ENCODE results near the gene P2RX7.
A peak's percentile ranks its signal among the peaks of the same experiment; 100 is the strongest.

Gene P2RX7

GRCh38 chr12:121188227-121188626 is 55.6 kb downstream of the P2RX7 start:
- H3K4me3 ChIP-seq (ENCODE audit: low read depth, low read length): no peak overlapping the region
- TF ChIP-seq CTCF (IDR thresholded peaks at IDR 0.05; ENCODE audit: low read depth, low read length, missing control alignments): no peak
- in situ Hi-C loops (cut with HindIII; ENCODE audit: low sequenced_read_pairs): no loop called here
- DNase-seq (ENCODE audit: low read depth): no peak

- TF ChIP-seq CTCF (IDR thresholded peaks at IDR 0.05; ENCODE audit: low read depth, low read length, missing control alignments): no peak
- in situ Hi-C loops (cut with HindIII; ENCODE audit: low sequenced_read_pairs): no loop called here
- H3K4me3 ChIP-seq (ENCODE audit: low read depth, low read length): no peak overlapping the region
- DNase-seq (ENCODE audit: low read depth): no peak
Measured at GRCh38 chr12:121189131-121189530, 56.5 kb downstream of the P2RX7 start.

DNA sequence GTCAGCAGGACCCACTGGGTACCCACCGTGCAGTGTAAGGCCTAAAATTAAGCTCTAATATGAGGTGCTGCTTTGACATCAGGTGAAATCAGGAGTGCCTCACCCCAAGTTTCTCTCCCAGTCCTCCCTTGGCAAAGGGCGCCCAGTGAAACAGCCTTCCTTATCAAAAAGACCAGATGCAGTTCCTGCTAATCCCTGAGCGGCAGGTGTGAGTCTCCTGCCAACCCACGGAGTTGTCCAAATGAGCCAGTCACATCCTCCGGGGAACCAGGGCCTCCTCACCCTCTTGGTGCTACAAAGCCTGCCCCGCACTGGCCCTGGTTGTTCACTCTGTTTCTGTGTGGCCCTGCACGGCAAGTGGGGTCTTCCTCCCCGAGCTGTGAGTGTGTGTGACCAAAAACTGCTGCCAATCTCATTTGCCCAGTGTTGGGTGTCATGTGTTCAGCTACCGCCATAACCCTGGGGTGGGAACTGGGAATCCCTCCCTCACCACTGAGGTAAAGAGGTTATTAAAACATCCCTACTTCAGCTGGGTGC is 57.0 kb downstream of the P2RX7 start:
- TF ChIP-seq CTCF (IDR thresholded peaks at IDR 0.05; ENCODE audit: low read depth, low read length, missing control alignments): no peak
- DNase-seq (ENCODE audit: low read depth): no peak
- in situ Hi-C loops (cut with HindIII; ENCODE audit: low sequenced_read_pairs): no loop called here
- H3K4me3 ChIP-seq (ENCODE audit: low read depth, low read length): no peak overlapping the region

DNA sequence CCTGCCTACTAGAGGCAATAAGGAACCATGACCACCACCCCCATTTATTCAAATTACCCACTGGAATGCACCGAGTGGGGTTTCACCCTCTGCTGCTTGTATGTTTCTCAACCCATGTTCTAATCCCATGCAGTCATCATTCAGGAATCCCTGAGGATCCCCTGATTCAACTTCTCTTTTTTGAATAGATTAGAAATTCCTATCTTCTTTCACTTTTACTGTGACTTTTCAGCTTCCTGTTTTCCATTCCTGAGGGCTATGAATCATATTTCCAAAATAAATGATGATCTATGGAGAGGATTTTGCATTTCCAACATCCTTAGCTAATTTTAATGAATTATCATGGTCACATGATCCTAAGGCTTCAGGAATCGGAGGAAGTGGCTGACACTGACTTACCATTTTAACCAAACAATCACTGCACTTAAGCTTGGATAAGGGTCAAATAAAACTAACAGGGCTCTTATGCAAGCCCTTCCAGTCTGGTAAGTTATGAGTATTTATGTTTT is 57.9 kb downstream of the P2RX7 start:
- no peak overlapping the region for H3K4me3 ChIP-seq (ENCODE audit: low read depth, low read length)
- in situ Hi-C loops (cut with HindIII; ENCODE audit: low sequenced_read_pairs): no loop called here

DNA sequence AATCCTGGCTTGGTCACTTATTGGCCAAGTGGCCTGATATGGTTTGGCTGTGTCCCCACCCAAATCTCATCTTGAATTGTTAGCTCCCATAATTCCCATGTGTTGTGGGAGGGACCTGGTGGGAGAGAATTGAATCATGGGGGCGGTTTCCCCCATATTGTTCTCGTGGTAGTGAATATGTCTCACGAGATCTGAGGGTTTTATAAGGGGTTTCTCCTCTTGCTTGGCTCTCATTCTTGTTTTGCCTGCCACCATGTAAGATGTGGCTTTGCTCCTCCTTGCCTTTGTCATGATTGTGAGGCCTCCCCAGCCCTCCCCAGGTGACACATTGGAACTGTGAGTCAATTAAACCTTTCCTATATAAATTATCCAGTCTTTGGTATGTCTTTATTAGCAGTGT is 58.5 kb downstream of the P2RX7 start:
- TF ChIP-seq CTCF (IDR thresholded peaks at IDR 0.05; ENCODE audit: low read depth, low read length, missing control alignments): no peak
- no peak for DNase-seq (ENCODE audit: low read depth)
- in situ Hi-C loops (cut with HindIII; ENCODE audit: low sequenced_read_pairs): no loop called here
- no peak overlapping the region for H3K4me3 ChIP-seq (ENCODE audit: low read depth, low read length)

More for the DNA sequence above, 57.9 kb downstream of the P2RX7 start:
- TF ChIP-seq CTCF (IDR thresholded peaks at IDR 0.05; ENCODE audit: low read depth, low read length, missing control alignments): no peak
- peak; percentile 88 for DNase-seq (ENCODE audit: low read depth)

DNA sequence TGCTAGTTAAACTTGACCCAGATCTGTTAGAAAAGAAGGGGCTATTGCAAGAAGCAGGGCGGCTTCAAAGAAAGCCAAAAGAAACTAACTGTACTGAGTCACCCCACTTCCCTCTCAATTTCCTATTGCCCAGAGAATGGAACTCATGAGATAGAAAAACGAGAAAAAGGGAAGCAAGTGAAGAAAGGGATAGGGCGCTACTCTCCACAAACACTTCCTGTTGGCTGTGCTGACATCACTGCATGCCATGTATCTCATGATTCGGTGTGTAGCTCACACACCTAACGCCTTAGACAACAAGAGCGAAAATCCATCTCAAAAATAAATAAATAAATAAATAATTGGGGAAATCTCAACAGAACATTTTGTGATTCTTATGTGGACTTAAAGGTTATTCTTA is 64.2 kb downstream of the P2RX7 start:
- in situ Hi-C loops (cut with HindIII; ENCODE audit: low sequenced_read_pairs): loop anchor here (5.0 kb wide), 1 partner anchor 40 kb away; no protein-coding TSS in a partner anchor
- H3K4me3 ChIP-seq (ENCODE audit: low read depth, low read length): no peak overlapping the region
- TF ChIP-seq CTCF (IDR thresholded peaks at IDR 0.05; ENCODE audit: low read depth, low read length, missing control alignments): no peak
- DNase-seq (ENCODE audit: low read depth): no peak

Data from astrocyte of the cerebellum (primary cell).